Limb (tissue), 2 donors: ENCODE data around the gene NUP205.
"Not testable (repeated sequence)": the region's sequence is repeated elsewhere in the genome, so short reads cannot be mapped to it uniquely, and the experiment has no call there.

Source experiments
- DNase-seq, 2 donors: peaks; one replicate each; pipeline ENCODE4 v3.0.0-alpha.2; 2016; ENCODE audit errors: extremely low spot score in 2 of 2

NUP205 gene

DNA sequence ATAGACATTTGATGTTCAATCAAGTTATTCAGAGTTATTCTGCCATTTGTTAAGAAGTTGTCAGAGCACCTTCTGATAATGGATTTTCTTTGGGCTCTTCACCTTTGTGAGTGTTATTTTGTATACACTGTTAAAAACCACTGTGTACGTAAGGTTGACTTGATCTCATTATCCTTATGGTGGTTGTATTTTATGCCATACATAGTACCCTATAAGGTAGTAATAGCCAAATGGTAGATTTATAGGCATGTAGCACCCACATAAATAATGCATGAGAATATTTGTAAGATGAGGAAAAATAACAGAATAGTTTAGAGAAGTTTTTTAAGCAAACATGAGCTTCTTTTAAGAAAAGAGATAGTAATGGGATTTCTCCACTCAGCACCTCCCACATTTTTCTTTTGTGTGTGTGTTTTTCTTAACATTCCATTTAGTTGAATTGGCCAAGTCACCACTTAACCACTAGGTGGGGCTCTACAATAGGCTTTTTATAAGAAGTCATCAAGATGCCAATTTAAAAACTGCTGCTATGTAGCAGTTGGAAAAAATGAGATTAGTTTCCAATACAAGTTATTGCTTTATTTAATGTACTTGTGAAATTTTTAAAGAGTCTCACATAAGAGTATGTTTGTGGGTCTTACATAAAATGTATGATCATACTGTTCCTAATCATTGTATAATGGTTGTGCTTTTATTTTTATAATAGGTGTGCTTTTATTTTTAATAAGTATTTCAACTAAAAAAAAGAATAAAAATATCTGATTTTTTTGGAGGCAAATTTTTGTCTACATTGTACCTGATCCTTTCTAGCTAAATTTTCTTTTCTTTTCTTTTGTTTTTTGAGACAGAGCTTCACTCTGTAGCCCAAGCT, 63.5 kb downstream of the NUP205 start:
- DNase-seq, result peak; percentile 32 to 81

DNA sequence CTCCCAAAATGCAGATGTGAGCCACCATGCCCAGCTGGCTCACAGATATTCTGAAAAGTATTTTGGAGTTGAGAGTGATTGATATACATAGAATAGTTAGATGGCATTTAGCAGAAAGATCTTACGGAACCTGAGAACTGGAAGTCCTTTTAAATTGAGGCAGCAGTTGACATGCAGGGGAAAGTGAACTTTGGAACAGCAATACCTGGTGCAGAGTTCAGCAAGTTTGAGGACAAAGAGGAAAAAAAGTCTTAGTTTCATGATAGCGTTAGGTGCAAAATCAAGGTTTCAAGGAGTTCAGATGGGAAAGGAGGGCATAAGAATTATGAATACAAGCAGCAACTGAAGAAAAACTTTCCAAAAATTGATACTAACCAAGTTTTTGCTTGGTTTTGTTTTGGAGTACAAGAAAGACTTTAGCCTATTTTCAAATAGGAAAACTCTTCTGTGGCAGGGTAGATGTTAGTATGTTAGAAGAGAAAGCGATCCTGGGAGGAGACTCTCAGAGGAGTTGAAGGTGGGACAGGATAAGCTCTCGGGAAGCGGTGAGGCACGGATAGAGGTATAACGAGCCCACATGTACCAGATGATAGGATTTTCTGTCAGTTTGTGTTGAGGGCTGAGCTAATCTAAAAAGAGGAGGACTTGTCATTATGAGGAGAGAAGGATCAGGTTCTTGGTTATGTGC, 76.6 kb downstream of the NUP205 start:
- no peak for DNase-seq

DNA sequence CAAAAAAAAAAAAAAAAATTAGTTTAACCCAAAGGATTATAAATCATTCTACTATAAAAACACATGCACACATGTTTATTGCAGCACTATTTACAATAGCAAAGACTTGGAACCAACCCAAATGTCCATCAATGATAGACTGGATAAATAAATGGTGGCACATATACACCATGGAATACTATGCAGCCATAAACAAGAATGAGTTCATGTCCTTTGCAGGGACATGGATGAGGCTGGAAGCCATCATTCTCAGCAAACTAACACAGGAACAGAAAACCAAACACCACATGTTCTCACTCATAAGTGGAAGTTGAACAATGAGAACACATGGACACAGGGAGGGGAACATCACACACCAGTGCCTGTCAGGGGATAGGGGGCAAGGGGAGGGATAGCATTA, 82.0 kb downstream of the NUP205 start:
- DNase-seq, result not testable (repeated sequence)

DNA sequence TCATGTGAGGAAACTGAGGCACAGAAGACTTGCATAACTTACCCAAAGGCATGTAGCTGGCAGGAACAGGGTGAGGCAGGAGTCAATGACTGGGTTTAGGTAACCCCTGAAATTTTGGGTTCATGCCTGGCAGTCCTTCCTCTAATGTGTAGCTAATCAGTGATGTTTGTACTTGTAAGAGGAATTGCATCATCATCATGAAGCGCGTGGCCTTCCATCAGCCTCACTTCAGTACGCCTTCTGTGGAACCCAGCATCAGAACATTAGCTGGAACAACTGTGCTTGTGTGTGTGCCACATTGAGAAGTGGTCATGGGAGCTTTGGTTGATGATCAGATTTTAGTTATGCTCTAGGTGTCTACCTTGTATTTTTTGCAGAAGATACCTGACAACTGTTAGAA, 86.4 kb downstream of the NUP205 start:
- no peak for DNase-seq

DNA sequence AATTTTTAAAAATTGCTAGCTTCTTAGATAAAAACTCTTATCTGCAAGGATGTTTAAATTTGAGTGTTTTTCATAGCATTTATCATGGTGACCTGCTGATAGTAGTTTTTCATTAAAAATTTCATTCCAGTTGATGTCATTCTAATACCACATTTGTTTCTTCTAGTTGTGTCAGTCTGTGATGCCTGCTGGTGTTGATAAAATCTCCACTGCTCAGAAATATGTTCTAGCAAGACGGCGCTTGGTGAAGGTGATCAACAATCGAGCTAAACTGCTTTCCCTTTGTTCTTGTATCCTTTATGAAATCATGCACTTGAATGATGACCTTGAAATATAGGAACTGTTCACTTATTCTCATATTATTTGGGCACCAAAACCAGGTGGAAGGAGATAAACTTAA, 87.0 kb downstream of the NUP205 start:
- DNase-seq, result no peak

DNA sequence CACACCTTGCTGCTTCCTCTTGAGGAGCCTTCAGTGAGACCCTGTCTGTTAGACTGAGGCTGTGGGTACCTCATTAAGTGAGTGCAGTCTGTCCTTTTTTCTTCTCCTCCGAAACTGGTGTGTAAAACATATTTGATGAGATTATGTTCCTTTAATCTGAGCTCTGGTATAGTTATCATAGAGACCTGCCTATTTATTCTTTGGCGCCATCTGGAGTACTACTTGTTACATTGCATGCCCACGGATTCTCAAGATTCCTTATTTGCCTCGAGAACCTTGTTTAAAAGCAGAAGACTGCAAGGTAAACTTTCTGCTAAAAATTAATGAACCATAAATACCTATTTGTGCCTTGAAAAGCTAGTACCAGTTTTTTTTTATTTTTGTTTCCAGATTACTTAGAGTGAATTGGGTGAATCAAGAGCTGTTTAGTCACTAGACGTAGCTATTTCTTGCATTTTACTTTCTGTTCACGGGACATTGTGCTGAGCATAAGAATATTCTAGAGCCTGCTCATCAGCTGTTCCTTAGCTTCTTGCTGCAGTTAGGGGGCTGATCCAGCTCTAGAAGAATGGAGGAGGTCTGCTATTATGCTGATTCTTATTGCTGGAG, 87.7 kb downstream of the NUP205 start:
- DNase-seq, result peak in 1 of 2 donors; percentile 60

DNA sequence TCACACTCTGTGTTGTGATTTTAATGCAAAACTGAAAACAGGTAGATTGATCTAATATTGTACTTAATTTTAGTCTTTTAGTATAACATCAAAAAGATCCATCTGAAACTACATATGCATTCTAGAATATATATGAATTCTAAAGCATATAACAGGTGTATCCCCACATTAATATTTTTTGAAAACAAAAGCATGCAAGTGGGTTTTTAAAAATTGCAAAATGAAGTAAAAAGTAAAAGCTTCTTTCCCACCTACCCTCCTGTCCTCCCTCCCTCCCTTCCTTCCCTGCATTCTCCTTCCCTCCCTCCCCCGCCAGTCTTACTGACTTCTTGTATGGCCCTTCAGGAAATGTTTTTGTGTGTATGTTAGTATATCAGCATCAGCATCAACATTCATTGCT, 90.0 kb downstream of the NUP205 start:
- no peak for DNase-seq

DNA sequence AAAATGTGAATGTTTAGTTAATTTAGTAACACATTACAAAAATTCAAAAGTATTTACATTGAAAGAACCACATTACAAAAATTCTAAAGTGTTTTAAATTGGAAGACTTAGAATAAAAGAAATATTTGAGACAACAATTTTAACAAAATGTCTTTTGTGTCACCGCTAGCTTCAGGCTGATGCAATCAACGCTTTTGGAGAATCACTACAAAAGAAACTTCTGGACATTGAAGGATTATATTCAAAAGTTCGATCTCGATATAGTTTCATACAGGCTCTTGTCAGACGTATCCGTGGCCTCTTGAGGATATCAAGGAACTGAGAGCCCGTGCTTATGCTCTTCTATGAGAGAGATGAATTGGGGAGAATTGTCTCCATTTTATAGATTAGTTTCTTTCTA, 90.5 kb downstream of the NUP205 start:
- DNase-seq, result no peak

DNA sequence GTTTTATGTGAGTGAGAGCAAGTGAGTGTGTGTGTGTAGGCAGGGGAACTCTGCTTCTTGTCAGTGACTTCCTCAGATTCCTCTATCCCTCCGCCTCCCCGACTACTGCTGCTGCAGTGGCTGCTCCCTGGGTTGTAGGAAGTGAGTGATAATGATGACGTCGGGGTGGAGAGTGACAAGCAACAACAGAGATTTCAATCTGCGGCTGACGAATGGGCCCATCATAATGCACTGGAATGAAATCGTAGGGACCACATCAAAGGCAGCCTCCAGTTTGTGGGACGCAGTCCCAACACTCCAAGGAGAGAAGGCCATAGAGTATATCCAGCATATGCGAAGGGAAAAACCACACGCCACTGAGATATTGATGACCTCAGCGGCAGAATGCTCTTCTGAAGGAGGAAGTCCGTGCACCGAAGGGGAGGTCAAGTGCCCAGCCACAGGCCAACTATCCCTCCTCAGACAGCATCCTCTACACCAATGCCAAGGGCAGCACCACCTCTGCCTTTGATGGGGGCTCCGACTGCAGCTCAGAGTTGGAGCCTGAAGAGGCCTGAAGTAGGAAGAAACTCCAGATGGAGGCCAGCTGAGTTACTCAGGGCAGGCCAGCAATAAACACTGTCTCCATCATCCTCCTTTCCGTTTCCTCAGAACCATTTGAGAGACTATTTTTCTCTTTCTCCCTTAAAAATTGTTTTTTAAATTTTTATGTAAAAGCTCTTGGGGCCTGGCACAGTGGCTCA, 93.3 kb downstream of the NUP205 start:
- DNase-seq, result no peak

DNA sequence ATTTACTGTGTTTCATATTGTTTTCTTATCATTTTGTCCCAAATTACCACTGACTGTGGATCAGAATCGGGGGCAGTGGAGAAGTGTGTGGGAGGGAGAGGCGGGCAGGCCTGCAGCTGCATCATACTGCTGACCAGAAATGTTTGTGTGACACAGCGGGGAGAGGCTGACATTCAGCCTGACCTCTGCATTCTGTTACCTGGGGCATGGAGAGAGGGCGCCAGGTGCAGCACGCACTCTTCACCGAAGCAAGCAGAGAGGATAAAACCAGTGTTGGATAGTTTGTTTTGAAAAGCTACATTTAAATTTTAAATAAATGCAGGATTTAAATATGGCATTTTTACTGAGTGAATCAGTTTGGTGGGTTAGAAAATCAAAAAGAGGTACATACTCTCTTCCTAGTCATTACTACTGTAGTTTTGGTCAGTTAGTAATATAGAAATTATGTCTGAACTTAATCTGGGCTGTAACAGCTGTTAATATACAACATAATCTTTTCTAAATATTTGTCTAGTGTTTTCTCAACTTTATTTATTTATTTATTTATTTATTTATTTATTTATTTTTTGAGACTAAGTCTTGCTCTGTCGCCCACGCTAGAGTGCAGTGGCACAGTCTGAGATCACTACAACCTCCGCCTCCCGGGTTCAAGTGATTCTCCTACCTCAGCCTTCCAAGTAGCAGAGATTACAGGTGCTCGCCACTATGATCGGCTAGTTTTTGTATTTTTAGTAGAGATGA, 95.8 kb downstream of the NUP205 start:
- DNase-seq, result no peak

DNA sequence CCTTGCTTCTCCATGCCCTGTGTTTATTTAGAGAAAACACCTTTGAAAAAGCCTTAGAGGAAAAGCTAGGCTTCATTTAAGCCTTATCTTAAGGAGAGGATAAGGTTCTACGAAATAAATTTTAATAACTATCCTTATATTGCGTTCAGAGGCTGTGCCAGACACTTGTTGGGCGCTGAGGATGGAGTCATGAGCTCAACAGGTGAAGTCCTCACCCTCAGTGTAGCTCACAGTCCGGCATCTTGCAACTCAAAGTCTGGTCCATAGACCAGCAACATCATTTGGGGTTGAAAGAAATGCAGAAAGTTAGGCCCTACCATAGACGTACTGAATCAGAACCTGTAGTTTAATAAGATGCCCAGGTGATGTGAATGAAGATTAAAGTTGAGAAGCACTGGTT, 100.8 kb downstream of the NUP205 start:
- DNase-seq, result no peak

DNA sequence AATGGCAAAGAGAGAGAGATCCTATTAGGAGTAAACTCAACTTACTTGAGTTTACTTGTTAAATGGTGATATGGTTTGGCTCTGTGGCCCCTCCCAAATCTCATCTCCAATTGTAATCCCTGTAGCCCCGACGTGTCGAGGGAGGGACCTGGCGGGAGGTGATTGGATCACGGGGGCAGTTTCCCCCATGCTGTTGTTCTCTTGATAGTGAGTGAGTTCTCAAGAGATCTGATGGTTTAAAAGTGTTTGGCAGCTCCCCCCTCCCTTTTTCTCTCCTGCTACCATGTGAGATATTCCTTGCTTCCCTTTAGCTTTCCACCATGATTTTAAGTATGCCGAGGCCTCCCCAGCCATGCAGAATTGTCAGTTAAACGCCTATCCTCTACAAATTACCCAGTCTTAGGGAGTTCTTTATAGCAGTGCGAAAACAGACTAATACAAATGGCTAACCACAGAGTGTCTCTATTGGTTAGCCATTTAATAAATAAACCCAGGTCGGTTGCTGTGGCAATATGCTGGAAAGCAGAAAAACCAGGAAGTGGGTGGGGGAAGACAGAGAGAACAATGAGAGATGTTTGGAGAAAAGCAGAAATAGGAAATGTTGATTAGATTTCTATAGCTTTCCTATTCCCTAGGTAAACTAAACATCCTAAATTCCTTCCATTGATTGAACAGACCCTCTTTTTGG, 101.6 kb downstream of the NUP205 start:
- no peak for DNase-seq

DNA sequence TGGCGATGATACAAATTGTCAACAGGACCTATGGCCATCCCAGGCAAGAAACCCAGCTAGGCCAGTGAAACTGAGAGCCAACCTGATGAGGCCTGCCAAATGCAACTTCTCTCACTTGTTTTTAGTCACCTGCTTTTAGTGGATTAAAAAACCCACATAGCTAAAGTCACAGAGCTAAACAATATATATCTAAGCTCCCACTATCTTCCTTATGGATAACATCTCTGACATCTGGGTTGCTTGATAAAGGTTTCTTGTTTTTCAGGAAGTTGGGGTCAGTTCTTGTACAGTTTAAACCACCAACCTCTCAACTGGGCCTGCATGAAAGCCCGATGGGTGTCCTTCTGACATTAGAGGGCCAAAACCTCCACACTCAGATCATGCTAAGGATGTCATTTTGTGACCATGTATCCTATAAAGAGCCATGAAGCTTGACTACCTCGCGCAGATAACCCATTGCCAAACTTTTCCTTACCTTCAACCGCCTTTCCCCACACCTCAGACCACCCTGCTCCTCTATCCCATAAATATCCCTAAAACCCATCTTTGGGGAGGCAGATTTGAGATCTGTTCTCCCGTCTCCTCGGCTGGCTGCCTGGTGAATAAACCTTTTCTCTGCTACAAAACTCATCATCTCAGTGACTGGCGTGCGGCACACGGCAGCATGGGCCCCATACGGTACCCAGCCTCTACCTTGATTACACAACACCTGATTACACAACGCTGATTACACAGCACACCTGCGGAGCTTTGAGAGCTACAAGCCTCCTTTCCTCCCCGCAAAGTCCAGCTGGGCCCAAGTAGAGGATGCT, 103.8 kb downstream of the NUP205 start:
- no peak for DNase-seq

DNA sequence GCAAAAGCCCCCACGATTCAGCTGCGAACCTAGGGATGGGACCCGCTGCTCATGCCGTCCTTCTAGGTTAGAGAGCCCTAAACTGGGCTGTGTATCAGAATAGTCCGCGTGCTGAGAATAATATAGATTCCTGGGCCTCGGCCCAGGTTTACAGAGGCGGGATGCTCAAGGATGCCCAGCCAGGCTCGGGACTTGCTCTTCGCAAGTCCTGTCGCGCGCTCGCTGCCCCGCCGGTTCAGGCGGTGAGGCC, 104.3 kb downstream of the NUP205 start:
- no peak for DNase-seq

DNA sequence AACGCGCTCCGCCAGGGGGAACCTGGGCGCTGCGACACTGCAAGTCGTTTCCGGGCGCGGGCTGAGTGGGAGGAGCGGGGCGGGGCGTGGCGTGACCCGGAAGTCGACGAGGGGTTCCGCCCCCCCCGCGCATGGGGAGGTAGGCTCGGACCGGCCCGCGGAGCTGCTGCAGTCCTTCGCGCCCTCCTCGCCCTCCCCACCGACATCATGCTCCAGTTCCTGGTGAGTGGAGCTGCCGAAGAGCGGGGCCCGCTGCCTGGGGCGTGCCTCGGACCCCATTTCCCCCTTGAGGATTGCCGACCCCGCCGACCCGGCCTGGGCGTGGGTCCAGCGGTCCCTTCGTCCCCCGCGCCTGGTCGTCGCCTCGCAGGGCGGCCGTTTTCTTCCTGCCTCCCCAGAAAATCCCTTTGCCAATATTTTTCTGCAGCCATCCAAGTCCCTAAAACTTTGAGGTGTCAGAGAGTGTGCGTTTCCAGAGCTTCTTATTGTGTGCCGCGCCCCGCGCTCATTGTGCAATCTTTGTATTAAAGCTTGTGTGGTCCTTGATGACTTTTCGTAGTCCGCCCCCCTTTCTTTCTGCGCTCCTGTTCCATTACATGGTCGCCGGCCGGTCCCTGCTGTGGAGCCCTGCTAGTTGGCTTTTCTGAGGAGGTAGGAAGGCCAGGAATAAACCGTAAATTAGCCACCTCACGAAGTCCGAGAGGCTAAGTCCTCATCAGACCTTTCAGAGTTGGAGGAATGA, 104.8 kb downstream of the NUP205 start, which contains the start of gene STMP1:
Gene STMP1, plus strand, starts transcription at position 142 of the 742 bp plus-strand sequence.
- peak; percentile 92 to 99 for DNase-seq

DNA sequence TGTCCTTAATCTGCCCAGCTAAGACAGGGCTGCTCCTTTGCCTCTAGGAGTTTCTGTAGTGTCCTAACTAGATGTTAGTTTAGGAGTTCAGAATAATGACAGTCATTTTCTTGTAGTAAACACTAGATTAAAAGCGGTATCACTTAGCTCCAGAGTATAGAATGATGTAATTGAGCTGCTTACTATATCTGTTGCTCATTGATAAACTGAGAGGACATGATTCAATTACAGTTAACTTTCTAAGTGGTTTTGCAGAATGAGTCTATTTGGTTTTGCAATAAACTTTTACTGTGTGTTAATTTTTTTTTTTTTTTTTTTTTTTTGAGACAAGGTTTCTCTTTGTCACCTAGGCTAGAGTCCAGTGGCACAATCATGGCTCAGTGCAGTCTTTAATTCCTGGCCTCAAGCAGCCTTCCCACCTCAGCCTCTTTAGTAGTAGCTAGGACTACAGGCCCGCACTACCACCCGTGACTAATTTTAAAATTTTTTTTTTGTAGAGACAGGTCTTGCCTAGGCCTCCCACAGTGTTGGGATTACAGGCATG, 106.4 kb downstream of the NUP205 start:
- no peak for DNase-seq

DNA sequence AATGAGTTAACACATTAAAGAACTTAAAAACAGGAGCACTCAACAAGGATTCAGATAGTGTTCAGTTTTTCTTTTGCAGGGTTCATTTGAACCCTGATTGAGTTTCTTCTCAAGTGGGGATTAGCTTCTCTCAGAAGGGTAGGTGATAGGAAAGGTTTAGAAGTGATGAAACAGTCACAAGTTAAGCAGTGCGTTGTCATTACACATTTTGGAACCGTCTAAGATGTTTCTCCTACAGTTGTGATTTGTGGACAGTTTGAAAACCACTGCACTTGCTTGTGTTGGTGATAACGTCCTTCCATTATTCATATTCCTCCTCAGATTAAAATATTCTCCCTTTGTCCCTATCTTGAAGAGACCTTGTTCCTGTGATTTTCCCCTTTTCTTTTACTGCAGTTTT, 107.3 kb downstream of the NUP205 start:
- DNase-seq, result no peak

DNA sequence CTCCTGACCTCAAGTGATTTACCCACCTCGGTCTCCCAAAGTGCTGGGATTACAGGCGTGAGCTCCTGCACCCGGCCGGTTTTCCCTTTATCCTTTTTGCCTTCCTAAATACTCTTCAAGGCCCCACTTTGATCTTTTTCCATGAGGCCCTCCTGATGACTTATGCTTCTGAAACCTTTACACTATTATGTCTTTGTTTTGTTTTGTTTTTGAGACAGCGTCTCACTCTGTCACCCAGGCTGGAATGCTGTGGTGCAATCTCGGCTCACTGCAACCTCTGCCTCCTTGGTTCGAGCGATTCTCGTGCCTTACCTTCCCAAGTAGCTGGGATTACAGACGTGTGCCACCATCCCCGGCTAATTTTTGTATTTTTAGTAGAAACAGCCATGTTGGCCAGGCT, 108.4 kb downstream of the NUP205 start:
- no peak for DNase-seq

DNA sequence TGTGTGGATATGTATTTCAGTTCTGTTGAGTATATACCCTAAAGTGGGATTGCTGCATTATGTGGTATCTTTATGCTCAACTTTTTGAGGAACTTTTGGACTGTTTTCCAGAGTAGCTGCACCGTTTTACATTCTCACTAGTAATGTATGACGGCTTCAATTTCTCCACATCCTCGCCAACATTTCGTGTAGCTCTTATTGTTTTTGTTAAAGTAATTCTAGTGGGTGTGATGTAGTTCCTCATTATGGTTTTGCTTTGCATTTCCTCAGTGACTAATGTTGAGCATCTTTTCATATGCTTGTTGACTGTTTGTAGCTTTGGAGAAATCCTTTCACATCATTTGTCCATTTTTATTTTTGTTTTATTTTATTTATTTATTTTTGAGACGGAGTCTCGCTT, 109.1 kb downstream of the NUP205 start:
- DNase-seq, result no peak
